Measurements from ENCODE around the gene AHDC1.

DNA sequence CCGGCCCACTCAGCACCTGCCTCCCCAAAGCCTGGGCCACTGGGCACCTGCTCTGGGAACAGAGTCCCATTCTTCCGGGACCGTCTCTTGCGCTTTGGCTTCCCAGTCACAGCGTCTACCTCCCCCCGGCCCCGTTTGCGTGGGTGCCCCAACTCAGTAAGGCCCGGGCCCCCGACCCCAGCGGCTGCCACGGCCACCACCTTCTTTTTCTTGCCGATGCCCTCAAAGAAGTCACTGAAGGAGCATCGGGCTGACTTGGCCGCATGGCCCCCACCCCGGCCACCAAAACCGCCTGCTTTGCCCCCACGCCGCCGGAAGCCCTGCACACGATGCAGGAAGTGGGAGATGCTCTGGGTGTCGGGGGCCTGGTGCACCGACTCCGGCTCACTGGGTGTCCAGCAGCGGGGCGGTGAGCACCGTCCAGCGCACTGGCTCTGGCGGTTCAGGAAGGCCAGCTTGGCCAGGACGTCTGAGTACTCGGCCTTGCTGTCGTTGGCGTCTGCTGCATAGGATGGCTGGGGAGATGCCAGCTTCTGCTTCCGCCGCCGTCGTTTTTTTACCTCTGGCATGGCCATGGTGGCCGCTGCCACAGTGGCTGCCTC lies 54.0 kb downstream of the AHDC1 start:
- TF ChIP-seq, protein P1, sequence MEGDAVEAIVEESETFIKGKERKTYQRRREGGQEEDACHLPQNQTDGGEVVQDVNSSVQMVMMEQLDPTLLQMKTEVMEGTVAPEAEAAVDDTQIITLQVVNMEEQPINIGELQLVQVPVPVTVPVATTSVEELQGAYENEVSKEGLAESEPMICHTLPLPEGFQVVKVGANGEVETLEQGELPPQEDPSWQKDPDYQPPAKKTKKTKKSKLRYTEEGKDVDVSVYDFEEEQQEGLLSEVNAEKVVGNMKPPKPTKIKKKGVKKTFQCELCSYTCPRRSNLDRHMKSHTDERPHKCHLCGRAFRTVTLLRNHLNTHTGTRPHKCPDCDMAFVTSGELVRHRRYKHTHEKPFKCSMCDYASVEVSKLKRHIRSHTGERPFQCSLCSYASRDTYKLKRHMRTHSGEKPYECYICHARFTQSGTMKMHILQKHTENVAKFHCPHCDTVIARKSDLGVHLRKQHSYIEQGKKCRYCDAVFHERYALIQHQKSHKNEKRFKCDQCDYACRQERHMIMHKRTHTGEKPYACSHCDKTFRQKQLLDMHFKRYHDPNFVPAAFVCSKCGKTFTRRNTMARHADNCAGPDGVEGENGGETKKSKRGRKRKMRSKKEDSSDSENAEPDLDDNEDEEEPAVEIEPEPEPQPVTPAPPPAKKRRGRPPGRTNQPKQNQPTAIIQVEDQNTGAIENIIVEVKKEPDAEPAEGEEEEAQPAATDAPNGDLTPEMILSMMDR (conservative IDR thresholded peaks at IDR 0.05 in 1 of 2, IDR thresholded peaks at IDR 0.05 in 1 of 2; ENCODE audit: low read depth in 1 of 2, low read length in 2 of 2) = no peak
- TF ChIP-seq EZH2 (IDR thresholded peaks at IDR 0.05; ENCODE audit: low read length, missing control alignments) = no peak

All from fibroblast of lung (primary cell).